ENCODE data around the gene SLC4A3.
A peak's percentile ranks its signal among the peaks of the same experiment; 100 is the strongest.
"Not testable (repeated sequence)": the region's sequence is repeated elsewhere in the genome, so short reads cannot be mapped to it uniquely, and the experiment has no call there.

SLC4A3 gene

DNA sequence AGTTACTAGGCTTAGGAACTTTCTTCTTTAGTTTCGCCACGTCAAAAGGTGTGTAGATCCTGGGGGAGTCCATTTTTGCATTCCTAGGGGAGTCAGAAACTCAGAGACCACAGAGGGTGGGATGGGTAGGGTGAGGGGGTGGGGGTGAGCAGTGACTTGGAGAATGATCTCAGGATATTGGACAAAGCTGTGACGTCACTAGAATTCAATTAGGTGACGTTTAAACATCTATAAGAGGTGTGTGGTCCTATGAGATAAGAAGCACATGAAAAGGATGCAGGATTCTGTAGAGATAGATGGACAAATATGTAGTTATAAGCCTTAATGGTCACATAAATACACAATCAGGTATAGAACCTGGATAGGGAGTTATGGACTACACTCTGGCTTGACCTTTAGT lies 21.5 kb downstream of the SLC4A3 start:
- no peak for DNase-seq

DNA sequence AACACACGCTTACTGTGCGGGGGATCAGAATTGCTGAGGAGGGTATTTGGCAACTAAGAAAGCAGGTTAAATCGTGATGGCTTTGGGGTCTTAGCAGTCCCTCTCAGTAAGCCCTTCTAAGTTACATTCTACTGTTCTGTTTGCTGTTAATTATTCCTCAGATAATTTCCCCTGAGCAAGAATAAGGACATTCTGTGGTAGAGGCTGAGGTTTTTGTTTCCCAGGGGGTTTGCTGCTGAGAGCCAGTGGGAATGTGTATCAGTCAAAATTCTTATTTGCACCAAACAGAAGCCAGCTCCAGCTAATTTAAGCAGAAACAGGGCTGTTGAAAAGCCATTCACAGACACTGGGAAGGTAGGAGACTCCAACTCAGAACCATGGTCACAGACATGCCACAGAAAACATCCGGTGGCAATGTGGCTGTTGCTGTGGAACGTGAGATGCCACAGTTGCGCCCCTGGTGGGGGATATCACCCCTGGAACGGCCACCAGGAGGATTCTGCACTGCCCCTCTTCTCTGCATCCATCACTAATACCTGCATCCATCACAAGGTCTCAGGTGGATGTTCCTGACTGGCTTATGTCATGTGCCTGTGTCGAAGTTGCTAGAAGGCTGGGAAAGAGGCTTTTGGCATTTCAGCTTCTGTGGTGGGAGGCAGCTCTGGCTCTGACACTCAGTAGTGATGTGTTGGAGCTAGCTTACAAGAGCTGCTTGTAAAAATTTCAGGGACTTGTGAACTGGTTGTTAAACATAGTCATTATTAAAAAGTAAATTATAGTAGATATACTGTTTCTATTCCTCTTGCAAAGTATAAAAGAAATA lies 23.2 kb downstream of the SLC4A3 start:
- DNase-seq, result no peak

DNA sequence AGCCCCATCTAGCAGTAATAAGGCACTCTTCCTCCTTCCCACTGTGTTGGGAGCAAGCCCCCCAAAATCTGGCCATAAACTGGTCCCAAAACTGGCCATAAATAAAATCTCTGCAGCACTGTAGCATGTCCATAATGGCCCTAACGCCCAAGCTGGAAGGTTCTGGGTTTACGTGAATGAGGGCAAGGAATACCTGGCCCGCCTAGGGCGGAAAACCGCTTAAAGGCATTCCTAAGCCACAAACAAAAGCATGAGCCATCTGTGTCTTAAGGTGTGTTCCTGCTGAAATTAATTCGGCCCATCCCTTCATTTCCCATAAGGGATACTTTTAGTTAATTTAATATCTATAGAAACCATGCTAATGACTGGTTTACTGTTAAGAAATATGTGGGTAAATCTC lies 24.2 kb downstream of the SLC4A3 start:
- not testable (repeated sequence) for DNase-seq

DNA sequence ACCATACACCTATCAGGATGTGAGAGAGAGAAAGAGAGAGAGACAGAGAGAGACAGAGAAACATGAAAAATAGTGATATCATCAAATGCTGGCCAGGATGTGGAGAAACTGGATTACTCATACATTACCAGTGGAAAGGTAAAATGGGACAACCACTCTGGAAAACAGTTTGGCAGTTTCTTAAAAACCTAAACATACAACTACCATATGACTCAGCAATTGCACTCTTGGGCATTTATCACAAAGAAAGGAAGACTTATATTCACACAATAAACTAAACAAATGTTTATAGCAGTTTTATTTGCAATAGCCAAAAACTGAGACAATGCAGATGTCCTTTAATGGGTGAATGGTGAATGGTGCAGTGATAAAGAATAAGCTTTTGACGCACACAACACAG lies 29.1 kb downstream of the SLC4A3 start:
- DNase-seq, result no peak

DNA sequence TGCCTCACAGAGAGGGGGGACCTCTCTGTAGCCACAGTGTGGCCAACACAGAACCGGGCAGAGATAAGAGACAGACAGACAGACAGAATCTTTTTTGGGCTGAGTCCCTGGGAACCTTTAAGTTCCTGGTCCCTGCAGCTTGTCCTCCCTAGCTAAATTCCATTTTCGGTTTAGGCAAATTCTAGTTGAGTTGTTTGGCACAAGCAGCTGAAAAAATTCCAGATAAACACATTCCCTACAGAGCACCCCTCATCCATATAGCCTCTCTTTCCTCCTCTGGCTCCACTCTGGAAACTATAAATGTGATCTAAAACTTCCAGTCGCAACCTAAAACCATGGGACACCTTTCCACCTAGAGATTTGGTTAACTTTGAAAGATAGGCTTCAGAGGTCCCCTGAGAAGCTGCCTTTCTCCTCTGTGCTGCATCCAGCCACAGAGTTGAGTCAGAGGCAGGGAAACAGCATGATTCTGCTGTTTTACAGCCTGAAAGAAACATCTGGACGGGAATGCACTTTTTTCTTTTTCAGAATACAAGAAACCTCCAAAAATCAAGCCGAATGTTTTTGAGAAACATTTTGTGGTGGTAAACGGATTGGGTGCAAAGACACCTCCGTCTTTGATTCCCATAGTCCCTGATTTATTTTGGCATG lies 30.9 kb downstream of the SLC4A3 start:
- DNase-seq, result no peak

DNA sequence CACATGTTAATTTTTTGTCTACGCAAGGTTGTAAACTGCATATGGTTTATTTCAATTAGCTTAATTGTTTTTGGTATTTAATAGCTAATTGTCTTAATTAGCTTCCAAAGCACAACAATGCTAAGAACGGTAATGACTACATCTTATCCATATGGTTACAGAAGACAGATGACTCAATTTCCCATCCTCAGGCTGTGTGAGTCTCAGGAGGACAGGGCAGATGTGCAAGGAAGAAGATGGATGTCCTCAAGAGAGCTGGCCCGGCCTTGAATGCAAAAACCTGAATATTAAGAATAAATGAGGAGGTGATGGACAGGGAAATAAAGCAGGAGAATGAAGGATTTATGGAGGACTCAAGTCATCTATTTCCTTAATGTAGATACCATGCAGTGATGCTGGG lies 31.4 kb downstream of the SLC4A3 start:
- DNase-seq, result no peak

DNA sequence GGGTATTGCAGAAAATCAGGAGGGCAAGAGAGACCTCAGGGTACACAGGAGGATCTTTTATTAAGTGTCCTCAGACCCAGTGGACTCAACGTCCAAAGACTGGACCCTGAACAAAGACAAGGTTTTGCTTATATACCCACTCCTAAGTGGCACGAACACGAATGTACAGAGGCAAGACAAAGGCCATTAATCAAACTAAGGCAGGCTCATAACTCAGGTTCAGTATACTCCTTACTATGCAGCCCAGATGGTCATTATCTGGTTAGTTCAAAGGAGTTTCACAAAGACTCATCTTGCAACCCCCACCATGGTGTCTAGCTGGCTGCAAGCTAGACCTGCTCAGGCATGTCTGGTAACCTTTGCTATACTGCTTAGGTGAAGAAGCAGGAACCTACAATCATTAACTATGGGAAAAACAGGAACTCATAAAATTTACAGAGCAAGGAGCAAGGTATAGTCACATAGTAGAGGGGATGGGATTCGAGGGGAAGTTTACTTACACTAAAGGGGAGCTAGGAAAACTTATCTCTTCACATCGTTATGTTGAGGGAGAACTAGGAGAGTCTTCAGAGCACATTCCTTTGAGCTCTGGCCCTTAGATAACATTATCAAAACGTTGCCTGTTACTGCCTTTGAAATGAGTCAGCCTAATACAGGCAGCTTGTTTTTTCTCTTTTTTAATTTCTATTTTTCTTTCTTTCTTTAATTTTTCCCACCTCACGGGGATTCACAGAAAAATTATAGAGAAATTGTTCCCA lies 33.9 kb downstream of the SLC4A3 start:
- DNase-seq, result peak; percentile 45

DNA sequence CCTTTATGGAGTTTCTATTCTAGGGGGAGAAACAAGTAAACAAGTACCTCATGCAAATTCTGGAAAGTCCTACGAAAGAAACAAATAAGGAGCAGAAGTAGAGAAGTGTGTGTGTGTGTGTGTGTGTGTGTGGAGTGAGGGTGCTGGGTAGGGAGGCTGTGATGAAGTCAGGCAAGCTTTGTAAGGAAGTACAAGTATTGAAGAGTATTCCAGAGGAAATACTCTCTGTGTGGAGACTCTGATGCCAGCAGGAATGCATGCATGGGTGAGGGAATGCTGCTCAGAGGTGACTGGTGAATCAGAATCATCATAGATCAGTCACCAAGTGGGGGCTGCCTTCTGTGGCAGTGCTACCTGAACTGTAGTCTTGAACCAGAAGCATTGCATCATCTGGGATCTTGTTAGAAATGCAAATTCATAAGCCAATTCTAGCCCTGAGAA lies 34.5 kb downstream of the SLC4A3 start:
- no peak for DNase-seq

DNA sequence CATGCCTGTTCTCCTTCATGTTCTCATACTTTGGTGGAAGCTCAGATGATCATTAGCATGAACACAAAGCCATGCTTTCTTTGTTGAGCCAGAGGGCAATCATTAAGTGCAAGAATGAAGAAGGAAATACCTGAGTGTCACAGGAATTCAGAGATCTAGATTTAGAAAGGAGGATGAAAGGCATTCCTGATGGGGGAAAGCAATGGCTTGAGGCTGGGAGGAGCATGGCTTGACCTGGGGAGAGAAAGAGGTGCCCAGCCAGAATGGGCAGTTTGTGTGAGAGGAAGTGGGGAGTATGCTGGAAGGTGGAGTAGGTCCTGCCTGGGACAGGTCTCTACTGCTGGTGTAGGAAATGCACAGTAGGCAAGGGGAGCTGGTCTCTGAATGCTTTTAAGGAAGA lies 35.1 kb downstream of the SLC4A3 start:
- no peak for DNase-seq

DNA sequence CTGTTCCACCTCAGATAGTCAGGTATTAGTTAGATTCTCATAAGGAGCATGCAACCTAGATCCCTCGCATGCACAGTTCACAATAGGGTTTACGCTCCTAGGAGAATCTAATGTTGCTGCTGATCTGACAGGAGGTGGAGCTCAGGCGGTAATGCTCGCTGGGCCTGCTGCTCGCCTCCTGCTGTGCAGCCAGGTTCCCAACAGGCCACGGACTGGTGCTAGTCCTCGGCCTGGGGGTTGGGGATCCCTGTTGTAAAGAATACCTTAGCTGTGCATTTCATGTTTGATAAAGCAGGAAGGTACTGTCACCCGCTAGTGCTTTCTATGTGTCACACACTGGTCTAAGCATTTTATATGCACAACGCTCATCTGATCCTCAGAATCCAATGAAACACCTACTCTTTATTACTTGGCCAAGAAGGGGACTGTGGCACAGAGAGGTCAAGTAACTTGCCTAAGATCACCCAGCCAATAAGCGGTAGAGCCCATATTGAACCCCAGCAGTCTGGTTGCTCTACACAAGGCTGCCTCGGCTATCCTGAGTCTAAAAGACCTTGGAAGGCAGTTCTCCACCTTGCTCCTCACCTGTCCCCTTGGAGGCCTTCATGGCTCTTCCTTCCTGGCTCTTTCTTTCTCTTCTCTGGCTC lies 35.8 kb downstream of the SLC4A3 start:
- no peak for DNase-seq

DNA sequence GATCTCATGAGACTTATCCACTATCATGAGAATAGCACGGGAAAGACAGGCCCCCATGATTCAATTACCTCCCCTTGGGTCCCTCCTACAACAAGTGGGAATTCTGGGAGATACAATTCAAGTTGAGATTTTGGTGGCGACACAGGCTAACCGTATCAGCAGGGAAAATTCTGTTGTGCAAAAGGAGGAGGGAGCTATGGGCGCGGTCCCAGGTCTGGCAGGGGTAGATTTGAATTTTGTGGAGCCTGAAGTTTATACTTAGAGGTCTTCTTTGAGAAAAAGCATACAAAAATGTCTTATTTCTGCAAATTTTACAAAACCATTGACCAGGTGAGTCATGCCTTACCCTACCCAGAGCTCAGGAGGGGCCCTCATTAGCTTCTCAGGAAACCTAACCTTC lies 36.6 kb downstream of the SLC4A3 start:
- DNase-seq, result no peak

DNA sequence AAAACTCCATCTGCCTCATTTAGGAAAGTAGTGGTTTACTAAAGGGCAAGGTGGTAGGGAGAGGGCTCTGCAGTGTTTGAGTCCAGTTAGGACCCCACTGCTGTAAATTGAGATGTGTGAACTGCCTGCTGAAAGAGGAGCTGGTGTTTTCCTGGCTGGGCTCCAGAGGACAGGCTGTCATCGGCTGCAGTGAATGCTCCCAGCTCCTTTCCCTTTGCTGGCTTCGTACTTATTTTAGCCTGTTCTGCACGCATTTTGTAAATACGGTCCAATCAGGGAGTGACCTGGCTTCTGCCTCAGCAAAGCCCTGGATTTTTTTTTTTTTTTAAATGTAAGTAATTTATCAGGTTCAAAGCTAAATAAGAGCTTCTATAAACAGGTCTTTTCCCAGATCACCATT lies 37.5 kb downstream of the SLC4A3 start:
- DNase-seq, result no peak

DNA sequence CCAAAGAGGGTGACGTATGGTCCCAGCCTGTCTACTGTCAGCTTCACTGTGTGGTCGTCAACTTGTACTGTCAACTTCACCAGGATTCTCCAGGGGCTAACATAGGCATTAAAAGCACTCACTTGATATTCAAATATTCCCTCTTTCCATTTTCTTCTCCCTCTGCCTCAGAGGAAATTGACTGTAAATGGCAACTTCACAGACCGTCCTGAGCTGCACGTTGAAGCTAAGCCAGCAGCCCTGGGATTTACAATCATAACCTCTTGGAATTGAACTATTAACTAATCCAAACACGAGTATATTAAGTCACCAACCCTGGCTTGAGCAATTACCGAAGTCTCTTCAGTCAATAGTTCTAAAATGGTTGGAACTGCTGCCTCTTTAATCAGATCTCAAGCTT lies 38.5 kb downstream of the SLC4A3 start:
- DNase-seq, result no peak

DNA sequence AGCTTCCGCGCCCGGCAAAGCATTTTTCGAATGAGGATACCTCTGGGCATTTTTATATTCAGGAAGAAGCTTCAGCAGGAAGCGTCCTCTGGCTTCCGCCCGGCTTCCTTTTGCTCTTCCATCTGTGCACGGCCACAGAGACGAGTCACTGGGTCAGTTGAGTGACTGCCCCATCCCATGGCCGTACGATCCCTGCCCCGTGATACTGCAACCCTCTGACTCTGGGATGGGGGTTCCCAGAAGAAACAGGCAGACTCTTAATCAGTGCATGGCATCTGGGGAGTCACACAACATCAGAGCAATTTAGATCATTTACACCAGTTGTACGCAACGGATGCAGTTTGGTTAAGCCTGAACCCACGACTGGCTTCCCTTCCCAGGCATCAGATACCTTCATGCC lies 40.9 kb downstream of the SLC4A3 start:
- DNase-seq, result no peak

DNA sequence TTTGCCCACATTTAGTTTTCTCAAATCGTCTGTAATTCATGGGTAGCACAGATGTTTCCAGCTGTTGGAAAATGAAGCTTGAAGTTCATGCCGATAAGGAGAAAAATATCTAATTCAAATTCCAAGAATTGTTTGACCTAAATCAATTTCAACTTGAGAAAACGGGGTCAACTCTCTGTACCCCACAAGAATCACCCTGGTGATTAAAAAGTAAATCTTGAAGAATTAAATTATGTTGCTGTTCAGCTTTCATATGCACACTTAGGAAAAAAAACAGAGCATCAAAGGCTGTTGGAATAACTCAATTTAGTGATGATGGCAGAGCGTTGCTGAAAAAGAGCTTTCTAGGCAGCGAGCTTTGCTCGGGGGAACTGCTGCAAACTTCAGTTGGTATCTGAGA lies 43.0 kb downstream of the SLC4A3 start:
- DNase-seq, result no peak

DNA sequence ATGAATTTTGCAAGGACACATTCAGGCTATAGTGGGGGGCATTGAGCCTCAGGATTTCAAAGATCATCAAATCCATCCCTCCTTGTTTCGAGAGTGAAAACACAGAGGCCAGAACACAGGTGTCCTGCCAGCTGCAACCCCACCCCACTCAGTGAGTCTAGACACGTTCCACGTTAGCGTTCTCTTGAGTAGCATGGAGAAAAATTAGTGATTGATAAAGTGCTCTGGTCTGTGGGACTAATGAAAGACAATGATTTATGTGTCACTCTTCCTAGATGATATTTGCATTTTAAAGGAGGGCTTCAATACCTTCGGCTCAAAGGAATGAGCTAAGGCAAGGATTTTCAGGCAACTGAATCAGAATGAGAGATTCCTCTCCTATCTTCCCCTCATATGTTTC lies 43.8 kb downstream of the SLC4A3 start:
- no peak for DNase-seq

DNA sequence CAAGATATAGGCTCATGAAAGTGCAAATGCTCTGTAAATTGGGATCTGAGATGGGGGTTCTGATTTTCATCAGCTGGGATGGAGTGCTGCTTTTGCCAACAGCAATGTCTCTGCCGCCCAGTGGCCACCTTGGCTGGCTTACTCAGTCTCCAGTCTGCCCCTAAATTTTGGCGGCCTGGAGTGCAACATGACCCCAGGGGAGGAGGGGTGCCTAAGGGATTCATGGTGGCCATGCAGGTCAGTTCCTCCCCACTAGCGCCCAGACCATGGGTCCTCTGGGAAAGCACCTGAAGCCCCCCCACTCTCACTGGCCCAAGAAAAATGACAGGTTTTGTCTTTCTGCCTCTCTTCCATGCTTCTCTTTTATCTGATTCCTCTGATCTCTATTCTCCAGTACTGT lies 45.0 kb downstream of the SLC4A3 start:
- DNase-seq, result no peak

DNA sequence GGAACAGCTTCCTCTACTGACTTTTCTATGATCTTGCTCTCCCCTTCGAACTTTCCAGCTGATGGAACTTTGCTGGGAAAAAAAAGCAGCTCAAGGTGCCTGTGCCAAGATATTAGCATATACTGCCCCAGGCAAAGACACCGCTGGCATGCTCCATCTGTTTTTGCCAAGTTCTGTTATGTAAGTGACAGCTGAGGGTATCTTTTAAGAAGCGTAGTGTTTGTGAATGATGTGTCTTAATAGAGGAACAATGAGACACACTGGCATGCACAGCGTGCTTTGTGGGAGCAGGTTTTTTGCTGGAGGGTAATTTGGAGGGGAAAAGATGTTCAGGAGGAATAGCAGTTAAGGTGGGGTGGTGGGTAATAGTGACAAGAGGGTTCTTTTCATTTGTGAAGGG lies 47.8 kb downstream of the SLC4A3 start:
- no peak for DNase-seq

DNA sequence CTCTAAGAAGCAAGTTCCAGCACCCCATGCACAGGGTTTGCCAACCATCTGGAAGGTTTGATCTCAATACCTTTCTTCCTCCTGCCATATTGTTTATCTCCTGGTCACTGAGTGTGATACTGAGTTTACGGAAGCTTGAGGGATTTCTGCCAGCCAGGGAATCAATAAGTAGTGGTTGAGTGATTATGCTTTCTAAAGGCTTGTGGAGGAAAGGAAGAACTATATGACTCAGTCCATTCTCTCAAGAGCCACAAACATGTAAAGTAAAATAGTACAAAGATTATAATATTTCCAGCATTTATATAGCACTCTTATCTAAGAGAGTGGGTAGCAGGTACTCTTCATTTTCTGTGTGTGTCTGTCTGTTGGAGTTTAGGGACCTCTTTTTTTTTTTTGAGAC lies 49.2 kb downstream of the SLC4A3 start:
- no peak for DNase-seq

DNA sequence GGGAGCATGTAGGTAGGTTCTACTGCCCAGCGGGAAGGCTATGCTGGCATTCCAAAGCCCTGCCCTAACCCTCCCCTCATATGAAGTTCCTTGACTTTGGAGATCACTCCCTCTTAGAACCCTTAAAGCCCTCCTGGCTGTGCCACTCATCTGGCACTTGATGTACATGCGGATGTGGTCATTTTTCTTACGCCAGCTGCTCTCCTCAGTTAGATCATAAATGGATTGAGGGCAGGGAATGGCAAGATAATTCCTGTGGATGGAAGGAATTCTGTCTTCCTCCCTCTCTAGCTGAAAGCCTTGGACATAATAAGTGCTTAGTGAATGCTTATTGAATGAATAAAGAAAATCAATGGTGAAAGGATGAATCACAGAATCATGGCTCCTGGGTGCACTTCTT lies 51.6 kb downstream of the SLC4A3 start:
- DNase-seq, result no peak

DNA sequence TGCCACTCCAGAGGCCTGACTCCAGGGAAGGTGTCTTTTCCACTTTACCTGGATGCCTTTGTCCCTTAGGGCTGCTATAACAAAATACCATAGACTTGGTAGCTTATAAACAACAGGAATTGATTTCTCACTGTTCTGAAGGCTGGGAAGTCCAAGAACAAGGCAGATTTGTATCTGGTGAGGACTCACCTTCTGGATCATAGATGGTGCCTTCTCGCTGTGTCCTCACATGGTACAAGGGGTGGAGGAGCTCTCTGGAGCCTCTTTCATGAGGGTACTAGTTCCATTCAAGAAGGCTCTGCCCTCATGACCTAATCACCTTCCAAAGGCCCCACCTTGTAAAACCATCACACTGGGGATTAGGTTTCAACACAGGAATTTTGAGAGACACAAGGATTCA lies 52.1 kb downstream of the SLC4A3 start:
- DNase-seq, result no peak

DNA sequence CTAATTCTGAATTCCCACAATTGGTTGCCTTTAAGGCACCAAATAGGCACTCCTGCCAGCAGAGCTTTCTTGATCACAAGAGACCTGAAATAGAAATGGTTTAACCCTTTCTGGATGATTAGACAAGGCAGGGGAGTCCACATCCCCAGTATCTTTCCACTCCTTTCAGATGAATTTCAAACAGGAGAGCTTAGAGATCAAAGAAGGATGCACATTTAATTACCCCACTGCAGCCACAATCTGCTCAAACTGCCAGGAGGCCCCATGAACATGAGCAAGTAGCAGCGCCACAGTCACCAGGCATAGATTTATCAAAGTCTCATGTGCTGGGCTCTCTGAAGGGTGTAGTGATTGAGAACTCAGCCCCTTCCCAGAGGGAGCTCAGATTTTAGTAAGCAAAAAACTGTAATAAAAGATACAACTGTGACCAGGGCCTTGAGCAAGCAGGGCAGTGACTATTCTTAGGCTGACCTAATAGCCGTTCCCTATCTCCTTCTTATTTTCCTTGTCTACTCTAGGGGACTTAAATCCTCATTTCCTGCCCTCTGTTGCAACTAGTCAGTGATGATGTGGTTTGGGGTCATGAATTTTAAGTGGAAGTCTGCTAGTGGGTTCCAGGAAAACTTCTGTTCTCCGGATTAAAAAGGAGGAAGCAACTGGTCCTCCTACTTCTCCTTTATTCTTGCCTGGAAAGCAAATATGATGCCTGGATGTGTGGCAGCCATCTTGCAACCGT lies 53.7 kb downstream of the SLC4A3 start:
- no peak for DNase-seq
